Hematopoietic multipotent progenitor cell treated with erythropoietin and hydrocortisone succinate and interleukin-3 and kit ligand, for 8 days (in vitro differentiated cells): ENCODE data around the gene CIAO1.
"Not testable (repeated sequence)": the region's sequence is repeated elsewhere in the genome, so short reads cannot be mapped to it uniquely, and the experiment has no call there.

Experiments
- DNase-seq: peaks from one replicate; pipeline ENCODE4 v3.0.0-alpha.2; 2015

Gene CIAO1

DNA sequence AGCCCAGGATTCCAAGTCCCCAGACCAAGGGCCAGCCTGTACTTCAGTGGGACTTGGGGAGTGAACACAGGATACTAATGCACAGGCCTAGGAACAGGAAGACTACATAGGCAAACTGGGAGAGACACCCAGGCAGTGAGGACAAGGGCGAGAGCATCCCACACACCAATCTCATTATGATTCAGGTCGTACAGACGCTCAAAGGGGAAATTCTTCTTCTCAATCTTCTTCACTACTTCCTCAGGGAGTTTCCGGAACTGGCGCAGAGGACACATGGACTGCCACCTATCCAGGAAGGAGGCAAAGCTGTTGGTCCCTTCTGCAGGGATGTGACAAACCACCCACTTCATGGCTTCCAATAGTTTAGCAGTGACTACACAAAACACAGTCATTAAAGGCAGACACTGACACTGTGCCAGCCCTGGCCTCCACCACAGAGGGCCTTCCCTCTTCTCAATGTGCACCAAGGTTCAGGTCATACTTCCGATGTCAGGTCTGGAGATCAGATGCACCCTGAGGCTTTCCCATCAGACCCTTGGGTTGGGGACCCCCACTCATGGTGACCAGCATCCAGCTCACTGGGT, 21.3 kb downstream of the CIAO1 start:
- no peak for DNase-seq

DNA sequence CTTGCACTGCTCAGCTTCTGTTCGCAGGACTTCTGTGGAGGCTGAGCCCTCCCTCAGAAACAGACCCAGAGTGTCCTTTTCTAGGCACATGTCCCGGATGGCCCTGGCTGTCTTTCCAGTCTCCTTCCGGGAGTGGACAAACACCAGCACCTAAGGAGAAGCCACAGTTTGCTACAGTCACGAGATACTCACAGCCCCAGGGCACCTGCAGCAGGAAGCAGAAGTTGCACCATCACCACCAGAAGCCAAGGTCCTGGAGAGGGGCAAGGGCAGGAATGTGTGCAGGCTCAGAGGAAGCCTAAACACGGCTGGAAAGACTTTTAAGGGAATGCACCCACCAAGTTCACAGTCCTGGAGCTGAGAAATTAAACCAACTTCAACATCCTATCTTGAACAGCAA, 25.7 kb downstream of the CIAO1 start:
- no peak for DNase-seq

DNA sequence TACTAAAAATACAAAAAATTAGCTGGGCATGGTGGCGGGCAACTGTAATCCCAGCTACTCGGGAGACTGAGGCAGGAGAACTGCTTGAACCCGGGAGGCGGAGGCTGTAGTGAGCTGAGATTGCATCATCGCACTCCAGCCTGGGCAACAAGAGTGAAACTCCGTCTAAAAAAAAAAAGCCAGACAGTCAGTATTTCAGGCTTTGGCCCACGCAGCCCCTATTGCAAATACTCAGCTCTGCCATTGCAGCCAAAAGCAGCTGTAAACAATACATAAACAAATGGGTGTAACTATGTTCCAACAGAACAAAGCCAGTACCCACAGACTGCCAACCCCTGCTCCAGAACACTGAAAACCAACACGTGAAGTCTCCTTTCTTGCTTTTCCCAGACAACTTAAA, 28.2 kb downstream of the CIAO1 start:
- not testable (repeated sequence) for DNase-seq

DNA sequence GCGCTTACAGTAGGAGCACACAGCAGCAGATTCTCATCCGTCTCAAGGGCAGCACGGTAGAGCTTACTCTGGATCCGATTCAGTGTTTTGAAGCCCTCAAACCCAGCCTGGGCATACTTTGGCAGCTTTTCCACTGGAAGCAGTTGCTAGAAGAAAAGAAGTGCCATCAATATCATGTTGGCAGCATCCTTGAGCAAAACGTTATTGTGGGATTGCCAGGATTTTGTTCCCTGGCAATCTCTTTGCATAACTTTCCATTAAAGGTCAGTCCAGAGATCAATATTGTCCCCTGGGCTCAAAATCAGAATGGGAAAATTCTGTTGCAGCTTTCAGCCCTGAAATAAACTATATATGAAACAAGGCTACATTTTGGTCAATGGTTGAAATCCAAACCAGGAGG, 30.9 kb downstream of the CIAO1 start:
- no peak for DNase-seq

DNA sequence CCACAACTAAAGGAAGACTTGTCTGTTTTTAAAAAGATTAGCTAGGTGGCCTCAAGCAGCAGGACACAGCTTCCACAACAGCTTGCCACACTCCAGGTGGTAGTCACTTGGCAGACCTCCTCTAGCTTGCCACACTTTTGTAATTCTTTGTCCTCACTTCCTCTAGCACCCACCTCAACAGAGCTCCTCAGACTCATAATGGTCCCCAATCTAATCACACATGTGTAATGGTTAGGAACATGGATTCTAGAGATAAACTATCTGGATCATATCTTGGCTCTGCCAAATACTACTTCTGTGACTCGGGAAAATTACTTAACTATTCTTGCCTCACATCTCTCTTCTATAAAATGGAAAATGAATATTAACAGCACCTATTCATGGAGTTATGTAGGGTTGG, 35.8 kb downstream of the CIAO1 start:
- peak; percentile 67 for DNase-seq

DNA sequence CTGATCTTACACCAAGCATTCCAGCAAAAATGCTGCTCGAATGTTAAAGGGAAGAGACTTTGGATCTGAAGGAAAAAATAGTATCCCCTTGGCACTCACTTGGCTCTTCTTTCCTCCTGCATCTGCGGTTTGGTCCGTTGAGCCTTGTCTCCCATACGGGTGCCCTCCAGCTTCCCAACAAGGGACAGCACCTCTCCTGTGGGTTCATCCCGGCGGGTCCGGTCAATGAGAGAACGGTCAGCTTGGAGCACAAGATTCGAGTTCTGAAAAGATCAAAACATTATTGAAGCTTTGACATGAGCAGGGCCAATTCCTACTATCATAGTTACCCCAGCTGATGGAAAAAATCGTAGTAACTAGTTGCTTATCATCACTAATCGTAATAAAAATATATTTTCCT, 38.6 kb downstream of the CIAO1 start:
- DNase-seq, result no peak

DNA sequence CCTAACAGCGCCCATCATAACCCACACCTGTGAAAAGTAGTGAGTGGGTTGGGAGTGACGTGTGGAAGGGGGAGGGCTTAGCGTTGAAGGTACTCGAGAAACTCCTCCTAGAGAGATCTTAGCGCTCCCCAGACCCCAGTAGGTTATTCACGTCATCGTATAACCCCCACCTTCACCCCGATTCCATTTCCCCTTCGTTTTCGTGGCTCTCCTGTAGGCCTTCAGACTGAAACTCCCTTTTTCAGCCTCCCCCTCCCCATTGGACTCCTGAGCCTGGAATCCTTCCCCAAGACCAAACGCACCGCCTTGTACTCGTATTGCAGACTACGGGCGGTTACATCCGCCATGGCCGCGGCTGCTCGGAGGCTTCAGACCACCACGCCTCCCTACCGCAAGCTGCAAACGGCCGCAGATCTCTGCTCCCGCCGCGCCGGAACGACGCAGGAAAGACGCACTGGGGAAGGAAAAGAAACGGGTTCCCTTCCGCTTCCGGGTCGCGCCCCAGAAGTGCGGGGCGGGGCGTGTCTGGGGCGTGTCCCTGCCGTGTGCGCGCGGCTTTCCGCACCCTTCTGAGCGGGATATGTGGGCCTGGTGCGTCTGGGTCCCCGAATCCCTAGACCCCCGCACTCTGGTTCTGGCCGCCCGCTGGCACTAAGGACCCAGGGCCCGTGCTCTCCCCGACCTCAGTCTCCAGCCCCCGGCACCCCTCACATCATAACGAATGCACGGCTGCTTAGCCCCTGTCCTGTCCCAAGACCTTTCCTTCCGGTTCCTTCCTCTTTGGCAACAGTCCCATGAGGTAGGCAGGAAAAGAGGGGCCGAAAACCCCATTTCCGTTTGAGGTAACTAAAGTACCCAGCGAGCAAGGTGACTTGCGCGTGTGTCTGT, 39.3 kb downstream of the CIAO1 start, which contains the start of gene SNRNP200:
TSS of gene SNRNP200 (minus strand) at position 456 of the 888 bp plus-strand sequence. CDS start at position 347, 109 bp downstream.
- peak; percentile 93 for DNase-seq

DNA sequence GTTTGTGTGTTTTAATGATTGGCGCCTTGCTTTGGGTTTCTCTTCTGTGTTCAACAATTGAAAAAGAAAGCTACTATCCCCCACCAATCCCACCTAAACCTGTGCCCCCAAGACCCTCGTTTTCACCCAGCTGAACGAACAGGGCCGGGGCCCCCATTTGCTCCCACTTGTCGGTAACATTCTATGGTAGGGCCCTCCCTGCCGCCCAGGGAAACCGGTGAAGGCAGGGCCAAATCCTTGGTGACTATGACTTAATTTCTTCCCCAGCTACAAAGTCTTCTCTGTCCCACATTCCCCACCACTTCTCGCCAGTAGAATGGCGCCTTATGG, 39.9 kb downstream of the CIAO1 start:
- no peak for DNase-seq

DNA sequence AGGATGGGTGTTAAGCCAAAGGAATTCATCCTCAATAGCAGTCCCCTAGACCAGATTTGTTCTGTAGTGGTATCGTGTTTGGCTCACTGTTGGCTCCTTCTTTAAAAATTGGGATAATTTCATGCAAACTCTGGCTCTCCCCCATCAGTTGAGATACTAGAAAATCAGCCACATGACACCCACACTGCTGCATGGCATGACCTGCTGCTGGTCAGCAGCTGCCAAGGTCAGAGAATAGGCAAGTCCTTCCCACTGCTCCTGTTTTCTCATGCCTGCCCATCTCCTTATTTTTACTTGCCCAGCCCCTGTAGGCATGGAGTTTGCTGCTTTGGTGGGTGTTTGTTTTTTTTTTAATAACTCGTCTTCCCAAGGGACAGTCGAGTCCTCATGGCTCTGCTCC, 40.3 kb downstream of the CIAO1 start:
- DNase-seq, result peak; percentile 25

DNA sequence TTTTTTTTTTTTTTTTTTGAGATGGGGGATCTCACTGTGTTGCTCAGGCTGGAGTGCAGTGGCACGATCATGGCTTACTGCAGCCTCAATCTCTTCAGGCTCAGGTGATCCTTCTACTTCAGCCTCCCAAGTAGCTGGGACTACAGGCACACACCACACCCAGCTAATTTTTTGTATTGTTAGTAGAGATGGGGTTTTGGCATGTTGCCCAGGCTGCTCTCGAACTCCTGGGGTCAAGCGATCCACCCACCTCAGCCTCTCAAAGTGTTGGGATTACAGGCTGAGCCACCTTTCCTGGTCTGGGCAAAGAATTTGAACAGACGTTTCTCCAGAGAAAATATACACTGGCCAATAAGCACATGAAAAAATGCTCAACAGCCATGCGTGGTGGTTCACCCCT, 42.2 kb downstream of the CIAO1 start:
- DNase-seq, result no peak

DNA sequence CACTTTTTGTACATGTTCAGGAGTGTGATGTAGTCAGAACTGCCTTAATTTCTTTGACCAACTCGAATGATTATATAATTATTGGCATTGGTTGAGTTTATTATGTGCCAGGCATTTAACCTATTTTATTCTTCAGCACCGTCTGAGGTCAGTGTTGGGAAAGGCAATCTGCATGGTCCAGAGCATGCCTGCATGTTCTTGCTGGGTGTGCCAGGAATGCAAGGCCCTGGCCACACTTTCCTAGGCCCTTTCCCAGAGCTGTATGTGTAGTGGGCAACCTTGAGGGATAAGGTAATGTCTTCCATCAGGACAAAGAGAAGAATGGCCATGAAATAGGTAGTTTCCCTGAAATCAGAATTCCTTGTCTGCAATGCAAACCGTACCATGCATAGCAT, 49.0 kb downstream of the CIAO1 start:
- no peak for DNase-seq

DNA sequence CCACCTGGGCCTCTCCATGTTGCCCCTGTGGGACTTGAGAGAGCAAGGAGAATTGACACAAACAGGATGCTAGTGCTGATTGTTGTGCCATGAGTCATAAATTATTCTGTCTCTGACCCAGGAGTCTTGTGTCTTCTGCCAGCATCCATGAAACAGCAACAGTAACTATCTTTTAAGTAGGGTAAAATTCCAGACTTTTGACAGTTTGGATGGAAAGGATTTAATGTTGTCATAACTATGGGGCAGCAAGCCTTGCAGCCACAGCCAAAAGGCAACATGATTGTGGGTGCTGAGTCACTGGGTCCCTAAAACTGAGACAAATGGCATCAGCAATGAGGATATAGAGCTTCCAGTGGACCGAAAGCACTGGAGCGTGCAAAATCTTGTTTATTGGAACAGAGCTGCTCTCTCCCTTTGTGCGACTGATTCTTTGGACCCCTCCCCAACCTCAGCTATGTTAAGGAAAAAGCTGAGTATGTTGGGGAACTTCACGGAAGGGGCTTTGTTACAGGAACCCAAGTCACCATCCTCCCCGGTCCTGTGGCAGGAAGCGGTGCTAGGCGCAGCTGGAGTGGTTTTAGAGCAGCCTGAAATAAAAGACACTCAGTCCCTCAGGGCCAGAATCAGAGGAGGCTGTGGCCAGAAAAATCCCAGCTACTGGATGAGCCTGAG, 49.5 kb downstream of the CIAO1 start:
- no peak for DNase-seq

DNA sequence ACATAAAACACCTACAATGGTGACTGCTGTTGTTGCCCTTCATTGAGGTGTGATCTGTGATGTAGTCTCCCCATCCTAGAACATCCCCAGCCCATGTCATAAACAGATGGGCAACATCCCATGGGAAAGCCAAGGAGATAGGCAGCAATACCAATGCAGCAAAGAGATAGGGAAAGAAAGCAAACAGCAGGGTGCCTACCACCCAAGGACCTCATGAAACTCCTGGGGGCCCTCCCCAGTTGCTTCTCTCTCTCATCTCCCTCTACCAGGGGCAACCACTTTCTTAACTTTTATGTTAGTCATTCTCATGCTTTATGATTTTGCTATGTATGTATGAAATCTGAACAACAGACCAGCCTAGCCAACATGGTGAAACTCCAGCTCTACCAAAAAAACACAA, 51.0 kb downstream of the CIAO1 start:
- DNase-seq, result no peak

DNA sequence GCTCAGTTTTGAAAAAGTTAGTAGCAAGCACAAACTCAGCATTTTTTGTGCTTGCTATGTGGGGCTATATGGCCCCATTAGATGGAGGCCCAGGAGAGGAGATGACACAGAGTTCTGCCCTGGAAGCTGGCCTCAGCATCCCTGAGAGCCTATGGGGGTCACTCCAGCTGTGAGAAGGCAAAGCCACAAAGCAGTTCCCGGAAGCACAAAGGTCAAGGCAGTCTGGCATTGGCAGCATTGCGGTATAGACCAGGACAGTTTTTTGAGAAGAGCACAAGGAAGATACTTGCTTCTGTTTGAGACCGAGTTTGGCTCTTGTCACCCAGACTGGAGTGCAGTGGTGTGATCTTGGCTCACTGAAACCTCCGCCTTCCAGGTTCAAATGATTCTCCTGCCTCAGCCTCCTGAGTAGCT, 51.6 kb downstream of the CIAO1 start:
- DNase-seq, result no peak

DNA sequence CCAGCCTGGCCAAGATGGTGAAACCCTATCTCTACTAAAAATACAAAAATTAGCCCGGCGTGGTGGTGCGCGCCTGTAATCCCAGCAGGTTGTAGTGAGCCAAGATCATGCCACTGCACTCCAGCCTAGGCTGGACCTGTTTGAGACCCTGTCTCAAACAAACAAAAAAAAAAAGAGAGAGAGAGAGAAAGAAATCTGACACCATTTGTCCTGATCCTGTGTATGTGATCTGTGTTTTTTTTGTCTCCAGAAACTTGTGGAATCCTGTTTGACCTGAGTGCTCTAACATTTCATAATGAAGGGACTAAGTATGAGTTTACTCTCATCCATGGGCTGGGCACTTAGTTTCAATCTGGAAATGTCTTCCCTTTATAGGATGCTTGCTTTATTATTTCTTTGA, 52.7 kb downstream of the CIAO1 start:
- DNase-seq, result no peak

DNA sequence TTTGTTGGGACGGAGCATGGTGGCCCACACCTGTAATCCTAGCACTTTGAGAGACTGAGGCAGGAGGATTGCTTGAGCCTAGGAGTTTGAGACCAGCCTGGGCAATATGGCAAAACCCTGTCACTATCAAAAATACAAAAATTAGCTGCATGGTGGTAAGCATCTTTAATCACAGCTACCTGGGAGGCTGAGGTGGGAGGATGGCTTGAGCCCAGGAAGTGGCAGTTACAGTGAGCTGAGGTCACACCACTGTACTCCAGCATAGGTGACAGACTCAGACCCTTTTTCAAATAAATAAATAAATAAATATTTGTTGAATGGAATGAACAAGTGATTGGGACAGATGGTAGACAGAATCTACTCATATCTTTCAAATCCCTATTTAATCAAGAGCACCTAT, 53.4 kb downstream of the CIAO1 start:
- no peak for DNase-seq

DNA sequence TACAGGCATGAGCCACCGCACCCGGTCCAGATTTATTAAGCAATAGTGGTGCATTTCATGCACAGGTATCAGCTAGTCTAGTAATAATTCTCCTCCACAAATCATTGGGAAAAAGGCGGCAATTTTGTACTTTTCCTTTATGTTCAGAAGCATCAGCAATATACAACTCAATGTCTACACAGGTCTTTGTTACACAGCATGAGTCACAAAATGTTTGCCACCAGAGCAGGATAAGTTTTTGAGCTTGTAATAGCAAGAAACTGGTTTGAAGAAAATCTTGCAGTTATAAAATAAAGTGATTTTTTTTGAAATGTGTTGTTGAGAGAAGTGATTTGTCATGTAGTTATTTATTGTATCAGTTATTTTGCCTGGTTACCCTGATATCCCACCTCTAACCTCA, 54.3 kb downstream of the CIAO1 start:
- no peak for DNase-seq

DNA sequence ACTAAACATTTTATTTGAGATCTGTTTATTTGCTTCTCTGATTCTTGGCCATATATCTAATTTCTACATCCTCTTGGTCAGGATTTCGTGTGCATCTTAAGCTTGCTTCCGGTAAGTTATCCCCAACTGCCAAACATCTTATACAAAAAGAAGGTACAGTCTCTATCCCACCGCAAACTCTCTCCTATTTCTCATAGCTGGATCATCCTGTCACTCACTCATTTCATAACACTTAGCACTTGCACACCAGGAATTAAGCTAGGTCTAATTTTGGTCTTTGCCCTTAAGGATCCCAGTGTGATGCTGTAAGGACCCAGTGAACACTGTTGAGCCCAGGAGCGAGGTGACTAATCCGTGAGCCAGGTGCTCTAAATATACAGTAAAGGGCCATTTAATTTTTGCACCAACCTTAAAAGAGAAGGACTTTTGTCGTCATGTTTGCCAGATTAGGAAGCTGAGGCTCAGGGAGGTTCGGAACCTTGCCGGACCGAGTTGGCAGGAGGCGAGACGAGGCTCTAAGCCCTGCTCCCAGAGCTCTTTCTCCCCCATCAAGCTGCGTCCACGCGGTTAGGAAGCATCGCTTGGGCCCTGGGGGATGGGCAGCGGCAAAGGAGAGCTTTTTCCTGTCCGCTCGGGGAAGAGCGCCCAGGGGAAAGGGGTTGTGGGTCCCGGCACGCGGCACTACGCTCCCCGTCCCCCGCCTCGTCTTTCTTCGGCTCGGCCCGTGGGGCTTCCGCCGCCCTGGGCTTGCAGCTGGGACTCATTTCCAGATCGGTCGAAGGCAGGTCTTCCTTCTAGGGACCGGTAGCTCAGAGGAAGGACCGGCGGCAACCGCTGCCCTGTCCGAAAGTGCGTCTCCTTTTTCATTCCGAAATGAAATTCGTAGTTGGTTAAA, 55.0 kb downstream of the CIAO1 start:
- no peak for DNase-seq
